HG02981 (cell line): ENCODE results near the gene ACER3.
"Not testable (repeated sequence)": the region's sequence is repeated elsewhere in the genome, so short reads cannot be mapped to it uniquely, and the experiment has no call there.

Experiments used
- ATAC-seq: cut with Tn5 transposase; IDR thresholded peaks from one replicate; pipeline ENCODE4 v1.9.1; 2021; ENCODE audit warnings: mild to moderate bottlenecking, moderate library complexity; ENCODE audit not compliant: unreplicated experiment

ACER3 gene

DNA sequence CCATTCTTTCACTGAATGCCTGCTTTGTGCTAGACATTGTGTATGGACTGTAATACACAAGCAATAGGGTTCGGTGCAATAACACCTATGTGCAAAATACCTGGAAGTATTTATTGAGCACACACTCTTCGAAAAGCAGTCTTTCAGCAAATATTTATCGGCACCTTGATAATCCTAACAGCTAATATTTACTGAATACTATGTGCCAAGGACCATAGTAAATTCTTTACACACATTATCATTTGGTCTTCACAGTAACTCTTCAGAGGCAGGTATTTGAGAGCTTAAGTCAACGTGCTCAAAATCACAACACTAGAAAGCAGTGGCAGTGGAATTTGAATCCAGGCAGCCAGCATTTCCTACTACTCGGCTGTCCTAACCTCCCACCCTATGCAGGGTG, 175.7 kb downstream of the ACER3 start:
- ATAC-seq: no peak

DNA sequence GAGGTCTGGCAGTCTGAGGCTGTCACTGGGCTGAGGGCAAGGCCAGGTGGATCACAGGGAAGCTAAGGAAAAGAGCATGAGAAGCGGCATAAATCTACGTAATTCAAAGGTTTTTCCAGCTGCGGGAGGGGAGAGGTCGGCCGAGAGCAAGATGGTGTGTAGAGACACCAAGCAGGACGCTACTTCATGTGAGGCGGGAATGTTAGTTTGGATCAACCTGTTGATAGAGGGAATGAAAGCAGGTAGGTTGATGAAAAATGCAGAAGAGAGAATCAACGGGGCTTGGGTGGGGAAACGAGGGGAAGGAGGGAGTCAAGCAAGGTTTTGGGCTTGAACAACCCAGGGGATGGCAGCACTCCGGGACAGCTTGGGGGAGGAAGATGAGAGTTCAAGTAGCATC, 176.3 kb downstream of the ACER3 start:
- ATAC-seq: no peak

DNA sequence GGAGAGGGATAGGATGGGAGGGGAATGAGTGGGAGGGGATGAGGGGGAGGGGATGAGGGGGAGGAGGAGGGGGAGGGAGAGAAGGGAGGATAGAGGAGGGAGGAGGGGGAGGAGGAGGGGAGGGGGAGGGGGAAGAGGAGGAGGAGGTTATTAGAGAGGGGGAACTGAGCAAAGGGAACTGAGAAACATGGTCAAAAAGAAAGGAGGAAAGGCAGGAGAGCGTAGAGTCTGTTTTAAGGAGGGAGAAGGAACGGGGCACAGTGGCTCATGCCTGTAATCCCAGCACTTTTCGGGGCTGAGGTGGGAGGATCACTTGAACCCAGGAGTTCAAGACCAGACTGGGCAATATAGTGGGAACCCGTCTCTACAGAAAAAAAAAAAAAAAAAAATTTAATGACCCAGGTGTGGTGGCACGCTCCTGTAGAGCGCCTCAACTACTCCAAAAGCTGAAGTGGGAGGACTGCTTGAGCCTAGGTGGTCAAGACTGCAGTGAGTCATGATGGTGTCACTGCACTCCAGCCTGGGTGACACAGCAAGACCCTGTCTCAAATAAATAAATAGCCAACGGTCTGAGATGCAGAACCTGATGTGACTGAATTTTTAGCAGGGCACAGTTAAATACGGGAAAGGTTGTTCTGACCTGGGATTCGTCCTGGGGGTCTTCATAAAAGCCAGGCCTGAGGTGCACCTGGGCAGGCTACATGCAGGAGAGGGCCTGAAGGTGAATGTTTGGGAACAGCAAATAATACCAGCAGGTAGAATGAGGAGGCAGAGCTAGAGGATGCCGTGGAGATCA, 177.5 kb downstream of the ACER3 start:
- no peak for ATAC-seq

DNA sequence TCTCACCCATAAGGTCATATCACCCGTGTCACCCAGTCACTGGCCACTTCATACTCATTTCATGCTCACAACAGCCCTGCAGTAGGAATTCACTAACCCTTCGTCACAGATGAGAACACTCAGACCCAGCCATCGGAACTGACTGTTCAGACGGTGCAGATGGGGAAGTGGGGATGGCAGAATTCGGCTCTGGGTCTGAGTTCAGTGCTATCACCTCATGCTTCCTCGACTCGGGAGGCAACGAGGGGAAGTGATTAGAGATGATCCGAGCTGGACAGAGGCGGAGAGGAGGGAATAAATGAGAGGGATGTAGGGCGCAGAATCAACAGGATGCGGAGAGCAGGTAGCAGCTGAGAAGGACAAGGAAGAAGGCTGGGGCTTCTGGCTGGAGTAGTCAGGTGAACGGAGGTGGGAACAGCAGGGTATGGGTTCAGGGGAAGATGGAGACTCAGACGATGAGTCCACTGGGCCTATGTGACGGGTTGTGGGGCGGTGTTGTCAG, 178.2 kb downstream of the ACER3 start:
- no peak for ATAC-seq

DNA sequence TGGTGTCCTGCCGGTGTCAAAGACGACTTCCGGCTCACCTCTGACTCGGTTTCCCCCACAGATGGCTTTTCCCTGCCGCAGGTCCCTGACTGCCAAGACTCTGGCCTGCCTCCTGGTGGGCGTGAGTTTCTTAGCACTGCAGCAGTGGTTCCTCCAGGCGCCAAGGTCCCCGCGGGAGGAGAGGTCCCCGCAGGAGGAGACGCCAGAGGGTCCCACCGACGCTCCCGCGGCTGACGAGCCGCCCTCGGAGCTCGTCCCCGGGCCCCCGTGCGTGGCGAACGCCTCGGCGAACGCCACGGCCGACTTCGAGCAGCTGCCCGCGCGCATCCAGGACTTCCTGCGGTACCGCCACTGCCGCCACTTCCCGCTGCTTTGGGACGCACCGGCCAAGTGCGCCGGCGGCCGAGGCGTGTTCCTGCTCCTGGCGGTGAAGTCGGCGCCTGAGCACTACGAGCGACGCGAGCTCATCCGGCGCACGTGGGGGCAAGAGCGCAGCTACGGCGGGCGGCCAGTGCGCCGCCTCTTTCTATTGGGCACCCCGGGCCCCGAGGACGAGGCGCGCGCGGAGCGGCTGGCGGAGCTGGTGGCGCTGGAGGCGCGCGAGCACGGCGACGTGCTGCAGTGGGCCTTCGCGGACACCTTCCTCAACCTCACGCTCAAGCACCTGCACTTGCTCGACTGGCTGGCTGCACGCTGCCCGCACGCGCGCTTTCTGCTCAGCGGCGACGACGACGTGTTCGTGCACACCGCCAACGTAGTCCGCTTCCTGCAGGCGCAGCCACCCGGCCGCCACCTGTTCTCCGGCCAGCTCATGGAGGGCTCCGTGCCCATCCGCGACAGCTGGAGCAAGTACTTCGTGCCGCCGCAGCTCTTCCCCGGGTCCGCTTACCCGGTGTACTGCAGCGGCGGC, 179.0 kb downstream of the ACER3 start:
- ATAC-seq: no peak

DNA sequence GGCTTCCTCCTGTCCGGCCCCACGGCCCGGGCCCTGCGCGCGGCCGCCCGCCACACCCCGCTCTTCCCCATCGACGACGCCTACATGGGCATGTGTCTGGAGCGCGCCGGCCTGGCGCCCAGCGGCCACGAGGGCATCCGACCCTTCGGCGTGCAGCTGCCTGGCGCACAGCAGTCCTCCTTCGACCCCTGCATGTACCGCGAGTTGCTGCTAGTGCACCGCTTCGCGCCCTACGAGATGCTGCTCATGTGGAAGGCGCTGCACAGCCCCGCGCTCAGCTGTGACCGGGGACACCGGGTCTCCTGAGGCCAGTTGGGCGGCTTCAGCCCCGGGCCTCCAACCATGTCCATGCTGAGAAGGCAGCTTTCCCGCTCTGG, 179.7 kb downstream of the ACER3 start:
- no peak for ATAC-seq

DNA sequence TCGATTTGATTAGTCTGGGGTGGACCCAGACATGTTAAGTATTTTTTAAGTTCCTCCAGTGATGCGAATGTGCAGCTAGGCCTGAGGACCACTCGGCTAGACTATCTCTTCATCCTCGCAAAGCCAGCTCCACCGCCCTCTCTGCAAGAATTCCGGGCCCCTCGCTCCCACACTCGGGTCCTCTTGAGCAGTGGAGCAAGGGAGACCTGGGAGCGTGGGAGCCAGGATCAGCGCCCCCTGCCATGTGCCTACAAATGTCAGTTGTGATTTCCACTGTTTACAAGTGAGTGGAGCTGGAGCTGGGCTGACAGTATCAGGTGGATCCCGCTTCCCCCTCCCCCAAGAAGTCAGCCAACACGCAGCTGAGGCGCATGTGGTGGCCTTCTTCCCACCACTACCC, 180.2 kb downstream of the ACER3 start:
- no peak for ATAC-seq

DNA sequence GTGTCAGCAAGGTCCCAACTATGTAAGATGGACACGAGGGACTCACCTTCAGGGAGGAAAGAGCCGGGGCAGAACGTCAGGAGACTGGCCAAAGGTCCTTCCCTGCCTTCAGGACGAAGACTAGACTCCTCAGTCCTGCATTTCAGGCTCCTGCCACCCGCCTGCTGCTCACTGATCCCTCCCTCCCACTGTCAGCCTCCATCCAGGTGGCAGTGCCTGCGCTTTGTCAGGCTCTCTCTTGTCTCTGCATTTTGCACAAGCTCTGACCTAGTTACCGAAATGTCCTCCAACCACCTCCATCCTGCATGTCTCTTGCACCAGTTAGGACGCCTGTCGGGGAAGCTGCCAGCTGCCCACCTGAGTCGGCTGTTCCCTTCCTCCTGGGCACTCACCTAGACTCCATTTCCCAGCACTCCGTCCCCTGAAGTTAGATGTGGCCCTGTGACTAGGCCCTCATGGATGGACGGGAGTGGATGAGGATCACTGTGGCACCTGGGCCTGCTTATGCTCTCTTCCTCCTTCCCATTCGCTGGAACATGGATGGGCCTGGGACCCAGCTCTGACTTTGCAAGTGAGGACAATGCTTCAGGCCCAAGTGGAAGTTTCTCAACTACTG, 181.5 kb downstream of the ACER3 start:
- ATAC-seq: no peak

DNA sequence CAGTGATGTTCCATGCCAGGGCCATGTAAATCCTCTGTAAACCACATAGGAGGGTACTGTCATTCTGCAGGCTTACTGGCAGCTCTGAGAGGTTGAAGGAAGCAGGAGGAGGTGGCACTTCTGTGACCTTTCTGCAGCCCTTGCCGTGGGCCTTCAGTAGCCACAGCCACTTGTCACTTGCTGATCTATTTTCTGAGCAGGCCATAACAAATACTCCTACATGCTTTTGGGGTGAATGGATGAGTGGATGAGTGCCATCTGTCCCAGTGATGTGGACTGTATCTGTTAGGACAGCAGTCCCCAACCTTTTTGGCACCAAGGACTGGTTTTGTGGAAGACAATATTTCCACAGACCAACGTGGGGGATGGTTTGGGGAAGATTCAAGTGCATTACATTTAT, 183.6 kb downstream of the ACER3 start:
- no peak for ATAC-seq

DNA sequence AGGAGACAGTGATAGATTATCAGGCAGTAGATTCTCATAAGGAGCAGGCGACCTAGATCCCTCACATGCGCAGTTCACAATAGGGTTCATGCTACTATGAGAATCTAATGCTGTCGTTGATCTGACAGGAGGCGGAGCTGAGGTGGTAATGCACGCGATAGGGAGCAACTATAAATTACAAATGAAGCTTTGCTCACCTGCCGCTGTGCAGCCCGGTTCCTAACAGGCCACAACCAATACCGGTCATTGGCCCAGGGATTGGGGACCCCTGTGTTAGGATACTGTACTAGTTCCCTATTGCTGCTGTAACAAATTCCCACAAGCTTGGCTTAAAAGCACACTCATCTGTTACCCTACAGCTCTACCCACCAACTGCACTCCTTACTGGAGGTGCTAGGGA, 184.2 kb downstream of the ACER3 start:
- no peak for ATAC-seq

DNA sequence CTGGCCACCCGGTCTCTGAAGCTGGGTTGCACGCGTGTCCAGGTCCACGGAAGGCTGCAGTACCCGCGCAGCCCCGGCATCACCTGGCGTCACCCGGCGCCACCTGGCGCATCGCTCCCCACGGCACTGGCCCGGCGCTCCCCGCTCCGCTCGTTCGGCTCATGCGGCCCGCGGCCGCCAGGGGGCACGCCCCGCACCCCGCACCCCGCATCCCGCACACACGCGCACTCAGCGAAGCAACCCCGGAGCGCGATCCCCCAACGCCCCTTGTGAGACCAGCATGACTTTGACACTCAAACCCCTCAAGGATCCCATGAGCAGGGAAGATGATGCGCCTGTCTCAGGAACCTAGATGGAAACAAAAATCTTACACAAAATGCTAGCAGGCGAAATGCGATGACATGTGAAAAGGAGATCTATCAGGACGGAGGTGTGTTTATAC, 185.4 kb downstream of the ACER3 start:
- ATAC-seq: peak; percentile 49

DNA sequence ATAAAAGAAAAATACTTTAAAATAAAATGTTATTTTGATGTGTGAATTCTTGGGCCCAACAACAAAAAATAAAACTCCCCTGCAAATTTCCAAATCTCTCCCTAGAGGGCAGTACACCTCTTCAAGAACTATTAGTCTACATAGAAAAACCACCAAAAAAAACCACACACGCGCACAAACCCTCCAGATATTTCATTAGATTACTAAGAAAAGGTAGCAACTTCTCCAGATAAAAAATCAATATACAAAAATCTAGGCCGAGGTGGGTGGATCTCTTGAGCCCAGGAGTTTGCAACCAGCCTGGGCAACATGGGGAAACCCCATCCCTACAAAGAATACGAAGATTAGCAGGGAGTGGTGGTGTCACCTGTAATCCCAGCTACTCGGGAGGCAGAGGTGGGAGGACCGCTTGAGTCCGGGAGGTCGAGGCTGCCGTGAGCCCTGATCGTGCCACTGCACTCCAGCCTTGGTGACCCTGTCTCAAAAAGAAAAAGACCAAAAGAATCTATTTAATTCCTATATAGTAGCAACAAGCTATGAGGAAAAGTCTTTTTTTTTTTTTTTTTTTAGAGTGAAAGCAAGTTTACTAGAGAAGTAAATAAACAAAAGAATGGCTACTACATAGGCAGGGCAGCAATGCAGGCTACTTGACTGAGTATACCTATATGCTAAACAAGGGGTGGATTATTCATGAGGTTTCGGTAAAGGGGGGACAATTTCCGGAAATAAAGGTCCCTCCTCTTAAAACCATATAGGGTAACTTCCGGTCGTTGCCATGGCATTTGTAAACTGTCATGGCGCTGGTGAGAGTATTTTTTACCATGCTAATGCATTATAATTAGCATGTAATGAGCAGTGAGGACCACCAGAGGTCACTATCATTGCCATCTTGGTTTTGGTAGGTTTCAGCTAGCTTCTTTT, 186.5 kb downstream of the ACER3 start:
- ATAC-seq: peak; percentile 89

DNA sequence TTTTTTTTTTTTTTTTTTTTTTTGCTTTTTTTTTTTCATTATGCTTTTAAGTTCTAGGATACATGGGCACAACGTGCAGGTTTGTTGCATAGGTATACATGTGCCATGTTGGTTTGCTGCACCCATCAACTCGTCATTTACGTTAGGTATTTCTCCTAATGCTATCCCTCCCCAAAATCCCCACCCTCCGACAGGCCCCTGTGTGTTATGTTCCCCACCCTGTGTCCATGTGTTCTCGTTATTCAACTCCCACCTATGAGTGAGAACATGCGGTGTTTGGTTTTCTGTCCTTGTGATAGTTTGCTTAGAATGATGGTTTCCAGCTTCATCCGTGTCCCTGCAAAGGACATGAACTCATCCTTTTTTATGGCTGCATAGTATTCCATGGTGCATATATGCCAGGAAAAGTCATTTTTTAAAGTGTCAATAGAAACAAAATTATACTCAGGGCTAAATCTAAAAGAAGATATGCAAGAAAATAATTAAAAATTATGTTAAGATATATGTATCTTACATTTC, 187.3 kb downstream of the ACER3 start:
- ATAC-seq: not testable (repeated sequence)

DNA sequence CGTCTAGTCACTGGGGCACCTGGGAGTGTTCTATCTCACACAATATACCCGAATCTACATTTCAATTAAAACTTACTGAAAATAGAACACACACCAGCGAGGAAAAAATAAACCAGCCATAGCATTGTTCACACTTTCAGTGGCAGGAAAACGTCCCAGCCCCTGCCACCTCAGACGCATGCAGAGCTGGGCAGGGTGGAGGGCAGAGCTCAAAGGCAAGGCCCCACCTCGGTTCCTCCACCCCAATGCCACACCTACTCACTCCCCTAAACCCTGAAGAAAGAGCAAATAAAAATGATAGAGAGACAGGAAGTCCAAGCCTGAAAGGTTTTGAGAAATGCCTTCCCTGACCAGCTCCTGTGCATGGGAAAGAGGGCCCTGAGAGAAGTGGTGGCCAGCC, 188.3 kb downstream of the ACER3 start:
- ATAC-seq: no peak

DNA sequence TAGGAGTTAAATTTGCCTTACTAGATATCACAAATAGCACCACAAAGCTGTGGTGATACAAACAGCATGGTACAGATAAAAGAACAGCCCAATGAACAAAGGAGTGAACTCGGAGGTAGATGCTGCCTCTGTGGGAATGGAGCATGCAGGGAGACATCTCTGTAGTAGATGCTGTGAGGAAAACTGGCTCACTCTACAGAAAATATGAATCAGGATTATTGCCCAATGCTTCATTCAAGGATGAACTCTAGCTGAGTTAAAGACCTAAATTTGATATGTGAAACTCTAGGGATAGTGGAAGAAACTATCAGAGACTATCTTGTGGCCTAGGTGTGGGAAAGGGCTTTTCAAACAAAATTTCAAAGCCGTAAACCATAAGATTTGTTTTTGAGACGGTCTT, 190.8 kb downstream of the ACER3 start:
- ATAC-seq: no peak

DNA sequence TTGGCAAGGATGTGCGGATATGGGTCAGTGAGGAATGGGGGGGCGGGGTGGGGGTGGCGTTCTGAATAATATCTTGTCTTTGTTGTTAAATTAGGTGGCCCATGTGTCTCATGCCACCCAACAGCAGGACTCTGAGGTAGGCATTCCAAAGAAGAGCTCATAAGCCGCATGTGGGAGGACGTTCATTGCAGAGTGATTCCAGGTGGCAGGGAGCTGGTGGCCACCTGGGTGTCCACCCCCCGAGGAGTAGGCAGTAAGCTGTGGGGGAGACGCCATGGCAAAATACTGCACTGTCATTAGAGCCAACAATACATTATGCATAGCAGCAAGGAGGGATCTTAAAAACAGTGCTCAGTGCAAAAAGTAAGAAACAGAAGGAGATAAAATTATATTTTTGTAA, 191.8 kb downstream of the ACER3 start:
- no peak for ATAC-seq

DNA sequence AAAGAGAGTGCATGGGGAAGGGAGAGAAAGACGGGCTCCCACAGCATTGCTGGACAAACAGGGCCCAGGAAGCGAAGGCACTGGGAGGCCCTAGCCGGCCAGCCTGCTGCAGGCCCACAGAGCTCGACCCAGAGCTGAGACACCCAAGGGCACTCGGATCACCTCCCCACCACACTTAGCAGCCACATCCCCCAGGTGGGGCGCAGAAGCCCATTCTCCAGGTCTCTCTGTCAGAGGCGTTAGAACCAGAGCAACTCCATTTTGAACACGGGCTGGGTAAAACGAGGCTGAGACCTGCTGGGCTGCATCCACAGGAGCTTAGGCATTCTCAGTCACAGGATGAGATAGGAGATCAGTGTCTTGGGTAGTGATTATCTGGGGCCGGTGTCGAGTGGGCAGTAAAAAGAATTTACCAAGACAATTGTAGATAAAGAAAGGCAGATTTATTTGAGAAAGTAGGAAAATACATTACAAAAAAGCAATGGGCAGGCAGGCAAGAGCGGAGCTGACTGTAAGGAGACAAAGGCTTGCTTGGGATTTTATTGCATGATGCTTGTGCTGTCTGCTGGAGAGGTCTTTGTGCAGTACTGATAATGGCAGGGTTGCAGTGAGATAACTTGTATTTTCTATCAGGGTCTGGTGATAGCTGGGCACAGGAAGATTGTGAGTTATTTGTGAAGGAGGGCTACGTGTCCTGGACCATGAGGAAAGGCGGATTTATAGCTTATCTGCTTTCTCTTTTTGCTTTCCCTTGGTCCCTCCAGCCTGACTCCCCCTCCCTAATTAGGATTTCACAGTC, 192.7 kb downstream of the ACER3 start:
- no peak for ATAC-seq

DNA sequence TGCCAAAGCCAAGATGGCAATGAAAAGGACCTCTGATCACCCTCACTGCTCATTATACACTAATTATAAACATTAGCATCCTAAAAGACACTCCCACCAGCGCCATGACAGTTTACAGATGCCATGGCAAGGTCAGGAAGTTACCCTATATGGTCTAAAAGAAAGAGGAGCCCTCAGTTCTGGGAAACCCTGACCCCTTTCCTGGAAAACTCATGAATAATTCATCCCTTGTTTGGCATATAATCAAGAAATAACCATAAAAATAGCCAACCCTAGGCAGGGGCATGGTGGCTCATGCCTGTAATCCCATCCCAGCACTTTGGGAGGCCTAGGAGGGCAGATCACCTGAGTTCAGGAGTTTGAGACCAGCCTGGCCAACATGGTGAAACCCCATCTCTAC, 193.4 kb downstream of the ACER3 start:
- ATAC-seq: no peak

DNA sequence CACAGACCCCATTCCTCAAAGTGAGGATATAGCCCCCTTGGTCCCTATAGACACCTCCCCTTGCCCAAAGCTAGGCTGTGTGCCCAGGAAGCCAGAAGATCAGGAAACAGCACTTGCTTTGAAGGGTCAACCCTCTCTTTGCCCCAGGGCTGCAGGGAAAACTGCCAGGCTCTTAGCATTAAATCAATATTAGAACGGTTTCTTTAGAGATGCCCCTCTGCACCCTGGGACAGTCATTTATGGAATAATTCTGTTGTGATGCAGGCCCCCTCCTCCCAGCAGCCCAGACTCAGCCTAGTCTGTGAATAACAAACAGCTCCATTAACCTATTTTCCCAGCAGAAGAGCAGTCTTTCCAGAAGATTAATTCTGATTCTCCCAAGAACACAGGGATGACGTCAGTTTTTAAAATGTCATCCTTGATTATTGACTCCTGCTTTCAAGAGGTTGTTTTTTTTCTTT, 194.4 kb downstream of the ACER3 start:
- no peak for ATAC-seq
